ENCODE data around the gene MLST8.

The MLST8 gene

DNA sequence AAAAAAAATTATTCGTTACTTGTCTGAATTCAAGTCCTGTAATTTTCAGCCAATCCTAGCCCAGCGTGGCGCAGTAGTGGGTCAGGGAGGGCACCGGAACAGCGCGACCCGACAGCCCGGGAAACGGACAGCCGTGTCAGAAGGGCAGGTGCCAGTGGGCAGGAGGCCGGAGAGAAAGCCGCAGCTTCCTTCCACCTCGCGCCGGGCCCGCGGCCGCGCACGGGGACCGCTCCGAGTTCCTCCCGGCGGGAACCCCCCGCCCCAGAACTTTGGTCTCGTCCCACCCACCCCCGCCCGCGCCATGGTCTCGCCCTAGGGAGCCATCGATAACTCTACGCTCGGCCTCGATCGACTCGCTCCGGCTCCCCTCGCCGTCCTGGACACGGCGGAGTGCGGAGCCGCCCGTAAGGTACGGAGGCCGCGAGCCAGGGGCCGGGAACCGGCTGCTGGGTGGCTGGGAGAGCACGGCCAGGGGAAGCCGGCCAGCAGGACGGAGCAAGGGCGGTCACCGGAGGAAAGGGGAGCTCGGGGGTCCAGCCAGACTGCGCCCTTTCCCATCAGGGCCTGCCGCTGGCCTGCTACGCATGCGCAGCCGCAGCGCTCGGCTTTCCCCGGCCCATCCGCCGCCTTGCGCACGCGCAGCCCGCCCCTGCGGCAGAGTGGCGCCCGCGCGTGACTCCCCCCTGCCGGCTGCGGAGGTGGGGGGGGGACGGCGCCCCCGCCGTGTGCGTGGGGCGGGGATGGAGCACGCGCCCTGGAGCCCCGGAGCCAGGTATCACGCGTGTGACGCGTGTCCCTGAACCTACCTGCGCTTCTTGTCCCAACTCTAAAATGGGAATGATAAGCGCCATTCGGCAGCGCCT, at the start of gene MLST8:
Gene MLST8 (plus strand): TSS at position 351 of the 863 bp plus-strand sequence. CDS start 632 bp downstream, outside the sequence.
- DNase-seq, result peak; percentile 73 to 90 (median 82)

- DNase-seq, result no peak
These were observed 49.0 kb upstream of the MLST8 start for GRCh38 chr16:2155977-2156848.

DNA sequence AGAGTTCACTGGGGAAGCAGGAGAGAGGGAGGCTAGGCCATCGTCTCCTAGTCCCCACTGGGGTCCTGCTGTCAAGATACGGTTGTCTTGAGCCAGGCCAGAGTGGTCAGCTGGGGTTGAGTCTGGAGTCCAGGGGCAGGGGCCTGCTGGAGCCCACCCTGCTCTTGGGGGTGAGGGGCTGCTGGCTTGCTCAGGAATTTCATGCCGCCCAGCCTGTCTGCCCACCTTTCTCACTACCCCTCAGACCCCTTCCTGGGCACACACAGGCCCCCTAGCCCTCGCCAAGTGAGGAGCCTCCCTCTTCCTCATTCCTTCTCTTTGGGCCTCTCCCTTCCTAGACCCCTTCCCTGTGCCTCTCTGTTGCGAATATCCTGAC, 48.4 kb upstream of the MLST8 start:
- DNase-seq, result no peak

GRCh38 chr16:2157480-2158261, 47.6 kb upstream of the MLST8 start:
- no peak for DNase-seq

GRCh38 chr16:2158262-2158638, 47.0 kb upstream of the MLST8 start:
- no peak for DNase-seq

DNA sequence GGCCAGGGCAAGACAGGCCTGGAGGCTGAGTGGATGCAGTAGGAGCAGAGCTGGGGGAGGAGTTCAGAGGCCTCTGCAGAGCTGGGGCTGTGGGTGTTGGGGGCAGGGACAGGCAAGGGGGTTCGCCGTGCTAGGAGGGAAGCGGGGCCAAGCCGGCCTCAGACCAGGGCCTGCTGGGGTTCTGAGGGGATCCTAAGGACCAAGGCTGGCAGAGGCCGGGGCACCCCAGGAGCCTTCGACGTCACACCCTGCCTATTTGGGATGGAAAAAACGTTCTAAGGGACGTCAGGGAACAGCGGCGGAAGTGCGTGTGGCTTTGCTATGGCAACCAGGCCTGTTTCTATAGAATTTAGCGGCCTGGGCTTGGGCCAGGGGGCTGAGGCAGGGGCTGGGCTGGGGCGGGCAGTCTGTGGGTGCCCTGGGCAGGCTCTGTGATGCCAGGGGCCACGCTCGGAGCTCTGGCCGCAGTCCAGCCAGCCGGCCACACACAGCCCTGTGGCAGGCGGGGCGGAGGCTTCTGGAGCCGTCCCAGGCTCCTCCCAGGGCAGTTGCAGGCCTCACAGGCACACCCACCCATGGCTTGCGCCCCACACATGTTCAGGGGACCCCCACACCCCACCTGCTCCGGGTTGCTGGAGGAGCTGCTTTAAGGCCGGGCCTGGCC, 45.9 kb upstream of the MLST8 start:
- no peak for DNase-seq

- DNase-seq, result no peak
These were observed 44.2 kb upstream of the MLST8 start for GRCh38 chr16:2160915-2161551.

GRCh38 chr16:2161911-2162310, 43.3 kb upstream of the MLST8 start:
- no peak for DNase-seq

- DNase-seq, result no peak
These were observed 42.6 kb upstream of the MLST8 start for GRCh38 chr16:2162676-2163118.

DNA sequence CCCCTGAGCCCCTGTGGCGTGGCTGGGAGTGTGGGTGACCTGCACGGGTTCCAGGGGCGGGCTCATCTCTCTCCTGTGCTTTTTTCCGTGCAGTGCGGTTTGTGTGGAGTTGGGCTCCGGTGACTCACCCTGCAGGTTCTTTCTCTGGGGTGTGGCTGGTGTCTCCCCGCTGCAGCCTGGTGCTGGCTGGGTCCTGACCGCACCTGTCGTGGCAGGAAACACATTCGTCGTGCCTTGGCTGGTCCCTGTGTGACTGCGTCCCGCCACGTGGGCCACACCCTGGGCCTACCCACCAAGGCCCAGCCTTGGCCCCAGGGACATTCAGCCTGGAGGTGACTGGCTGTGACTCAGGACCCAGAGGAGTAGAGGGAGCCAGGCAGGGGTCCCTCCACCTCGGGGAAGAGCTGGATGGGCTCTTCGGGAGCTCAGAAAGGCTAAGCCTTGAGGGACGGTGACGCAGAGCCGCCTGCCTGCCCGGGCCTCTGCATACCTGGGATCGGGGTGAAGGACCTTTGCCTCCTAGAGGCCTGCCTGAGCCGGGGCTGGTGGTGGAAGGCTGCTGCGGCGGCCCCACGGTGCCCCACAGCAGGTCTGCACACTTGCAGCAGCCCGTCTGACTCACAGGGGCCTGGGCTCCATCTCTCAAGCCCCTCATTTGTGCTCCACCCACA, 41.9 kb upstream of the MLST8 start:
- DNase-seq, result no peak

GRCh38 chr16:2165861-2166260, 39.4 kb upstream of the MLST8 start:
- DNase-seq, result no peak

DNA sequence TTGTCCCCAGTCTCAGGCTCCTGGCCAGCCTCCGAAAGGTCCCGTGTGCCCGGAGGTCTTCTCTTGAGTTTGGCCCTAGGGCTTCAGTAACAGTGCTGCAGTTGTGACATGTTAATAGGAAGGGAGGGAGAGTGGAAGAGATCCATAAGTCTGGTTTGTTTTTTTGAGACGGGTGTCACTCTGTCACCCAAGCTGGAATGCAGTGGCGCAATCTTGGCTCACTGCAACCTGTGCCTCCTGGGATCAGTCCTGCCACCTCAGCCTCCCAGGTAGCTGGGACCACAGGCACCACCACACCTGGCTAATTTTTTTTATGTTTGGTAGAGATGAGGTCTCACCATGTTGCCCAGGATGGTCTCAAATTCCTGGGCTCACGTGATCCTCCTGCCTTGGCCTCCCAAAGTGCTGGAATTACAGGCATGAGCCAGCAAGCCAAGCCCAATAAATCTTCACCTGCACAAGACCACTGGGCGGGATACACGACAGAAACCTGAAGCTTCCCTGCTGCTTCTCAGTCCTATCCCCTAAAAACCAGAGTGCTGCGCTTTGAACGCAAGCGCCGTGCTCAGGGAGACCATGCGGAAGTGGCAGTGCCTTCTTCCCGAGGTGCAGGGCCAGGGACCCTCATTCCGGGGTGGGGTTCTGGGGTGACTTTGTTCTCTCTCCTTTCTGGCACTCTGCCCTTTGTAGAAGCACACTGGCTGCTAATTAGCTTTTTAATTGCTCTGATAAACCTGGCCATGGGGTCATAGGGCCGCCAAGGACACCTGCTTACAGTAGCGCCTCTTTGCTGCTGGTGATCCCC, 38.8 kb upstream of the MLST8 start:
- no peak for DNase-seq

- no peak for DNase-seq
These were observed 38.1 kb upstream of the MLST8 start for GRCh38 chr16:2167068-2167638.

- DNase-seq, result no peak
These were observed 35.2 kb upstream of the MLST8 start for GRCh38 chr16:2170080-2170479.

GRCh38 chr16:2170587-2171435, 34.4 kb upstream of the MLST8 start:
- DNase-seq, result no peak

- DNase-seq, result no peak
These were observed 33.6 kb upstream of the MLST8 start for GRCh38 chr16:2171601-2172178.

DNA sequence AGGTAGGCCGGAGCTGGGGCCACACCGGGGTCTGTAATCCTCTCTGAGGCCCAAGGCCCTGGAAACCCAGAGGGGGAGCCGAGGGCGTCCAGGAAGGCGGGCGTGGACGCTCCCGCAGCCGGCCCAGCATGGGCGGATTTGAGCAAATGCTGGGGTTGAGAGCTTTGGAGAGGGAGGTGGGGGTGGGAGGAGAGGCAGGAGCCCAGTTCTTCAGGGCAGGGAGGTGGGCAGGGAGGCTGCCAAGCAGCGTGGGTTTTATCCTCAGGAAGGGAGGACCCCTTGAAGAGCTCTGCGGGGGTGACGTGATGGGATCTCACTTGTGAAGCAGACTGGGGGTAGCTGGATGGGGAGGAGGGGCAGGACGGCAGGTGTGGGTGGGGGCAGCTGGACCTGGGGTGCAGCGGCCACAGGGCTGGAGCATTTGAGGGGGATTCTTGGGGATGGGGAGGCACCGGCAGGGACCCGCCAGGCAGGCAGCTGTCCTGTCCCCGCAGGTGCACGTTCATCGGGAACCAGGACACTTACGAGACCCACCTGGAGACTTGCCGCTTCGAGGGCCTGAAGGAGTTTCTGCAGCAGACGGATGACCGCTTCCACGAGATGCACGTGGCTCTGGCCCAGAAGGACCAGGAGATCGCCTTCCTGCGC, 32.4 kb upstream of the MLST8 start:
- DNase-seq, result no peak

GRCh38 chr16:2173366-2173765, 31.9 kb upstream of the MLST8 start:
- DNase-seq, result no peak

Data from activated CD4-positive, CD25-positive, alpha-beta regulatory T cell (primary cell).